Right renal pelvis (tissue), 4 donors: Measurements from ENCODE around the gene CCDC120. TPM values are rescaled to one million over a fixed set of nuclear protein-coding genes. Genes with fewer than 3 reads are reported as not detected.

Experiments
- DNase-seq, 4 donors: peaks; one replicate each; pipeline ENCODE4 v3.0.0-alpha.2; 2013; ENCODE audit warnings: low read depth in 4 of 4, low spot score in 3 of 4, missing footprints in 1 of 4
- polyA plus RNA-seq, 4 donors: library from polyadenylated mRNA; unstranded; fragments of 120-200 nt; gene quantifications; one replicate each; pipeline ENCODE4 v1.2.1, GENCODE V29; 2013; ENCODE audit not compliant: insufficient read length in 4 of 4

CCDC120 gene
- polyA plus RNA-seq, 4 donors = 10.2 to 12.7 (median 11.2) TPM

DNA sequence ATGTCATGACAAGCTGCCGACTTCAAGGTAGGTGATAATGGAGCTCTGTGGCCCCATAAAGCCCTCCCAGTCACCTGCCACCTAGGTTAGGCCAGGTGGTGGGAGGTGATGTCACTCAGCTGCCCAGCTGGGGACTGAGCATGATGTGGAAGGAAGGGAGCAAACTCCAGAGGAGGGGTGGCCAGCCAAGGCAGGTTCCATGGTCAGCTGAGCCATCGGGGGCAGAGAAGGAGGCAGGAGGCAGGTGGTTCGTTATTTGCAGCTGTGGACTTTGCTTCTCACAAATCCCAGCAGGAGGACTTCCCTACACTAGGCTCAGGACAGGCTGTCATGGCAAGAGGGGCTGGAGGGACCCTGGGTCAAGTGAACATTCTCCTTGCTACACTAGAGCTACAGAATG, 2.1 kb downstream of the CCDC120 start:
- no peak for DNase-seq

DNA sequence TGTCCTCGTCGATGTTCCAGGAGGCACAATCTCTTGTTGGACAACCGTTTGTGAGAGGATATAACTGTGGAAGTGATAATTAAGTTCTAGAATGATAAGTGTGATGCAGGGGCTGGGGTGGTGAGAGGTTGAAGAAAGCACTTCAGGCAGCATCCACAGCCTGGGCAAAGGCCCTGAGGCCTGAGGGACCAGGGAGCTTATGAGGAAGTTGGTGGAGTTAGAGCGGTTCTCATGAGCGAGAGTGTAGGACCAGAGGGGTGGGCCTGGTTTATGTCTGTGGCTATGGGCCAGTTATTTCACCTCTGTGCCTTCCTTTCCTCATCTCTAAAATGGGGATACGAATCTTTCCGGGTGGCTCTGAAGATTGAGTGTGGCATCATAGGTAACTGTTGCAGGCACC, 2.7 kb downstream of the CCDC120 start:
- DNase-seq = no peak

DNA sequence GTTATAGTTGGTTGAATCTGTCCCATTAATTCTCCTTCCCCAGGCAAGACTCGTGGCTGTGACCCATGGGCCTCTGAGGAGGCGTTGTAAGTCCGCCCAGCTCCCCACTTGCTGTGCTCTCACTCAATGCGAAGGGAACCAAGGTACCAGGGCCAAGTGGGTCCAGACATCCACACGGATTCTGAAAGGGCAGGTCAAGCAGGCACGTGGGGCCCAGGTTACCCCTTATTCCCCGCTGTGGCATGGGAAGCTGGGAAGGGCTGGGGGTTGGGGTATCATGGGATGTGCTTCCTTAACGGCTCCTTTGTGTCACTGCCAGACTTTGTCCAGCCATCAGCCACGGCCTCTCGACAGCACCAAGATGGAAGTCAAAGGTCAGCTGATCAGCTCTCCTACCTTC, 3.1 kb downstream of the CCDC120 start:
- DNase-seq = no peak

GRCh38 chrX:49063715-49064114, 4.9 kb downstream of the CCDC120 start:
- DNase-seq = no peak

- no peak for DNase-seq
Measured at GRCh38 chrX:49064303-49064702, 5.5 kb downstream of the CCDC120 start.

DNA sequence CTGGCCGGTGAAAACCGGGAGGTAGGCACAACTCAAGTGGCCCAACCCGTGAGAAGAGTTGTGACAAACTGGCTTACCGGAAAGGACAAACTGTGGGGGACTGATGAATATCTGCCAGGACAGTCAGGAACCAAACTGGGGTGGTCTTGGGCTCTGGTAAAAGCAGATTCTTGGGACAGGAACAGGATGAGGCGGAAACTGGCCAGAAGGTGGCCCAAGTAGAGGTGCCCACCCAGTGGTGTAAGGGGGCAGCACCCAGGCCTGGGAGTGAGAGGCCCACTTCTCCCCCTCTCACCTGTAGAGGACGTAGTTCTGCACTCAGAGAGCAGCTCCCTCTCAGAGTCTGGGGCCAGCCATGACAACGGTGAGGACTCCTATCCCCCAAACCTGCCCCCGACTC, 5.9 kb downstream of the CCDC120 start:
- DNase-seq = no peak

DNA sequence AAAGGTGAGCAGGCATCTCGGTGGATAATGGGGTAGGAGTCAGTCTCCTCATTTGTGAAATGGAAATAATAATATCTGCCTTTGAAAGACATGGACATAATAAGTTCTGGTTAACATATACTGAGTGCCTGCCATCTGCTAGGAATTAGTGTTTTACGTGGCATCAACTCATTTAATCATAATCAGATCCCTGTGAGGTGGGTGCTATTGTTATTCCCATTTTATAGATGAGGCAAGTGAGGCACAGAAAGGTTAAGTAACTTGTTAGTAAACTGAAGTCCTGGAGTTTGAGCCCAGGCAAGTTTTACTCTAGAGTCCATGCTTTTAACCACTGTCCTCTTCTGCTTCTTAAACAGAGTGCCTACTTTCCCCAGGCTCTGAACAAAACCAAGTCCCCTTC, 7.5 kb downstream of the CCDC120 start:
- DNase-seq = no peak

GRCh38 chrX:49066690-49067089, 7.9 kb downstream of the CCDC120 start:
- no peak for DNase-seq

DNA sequence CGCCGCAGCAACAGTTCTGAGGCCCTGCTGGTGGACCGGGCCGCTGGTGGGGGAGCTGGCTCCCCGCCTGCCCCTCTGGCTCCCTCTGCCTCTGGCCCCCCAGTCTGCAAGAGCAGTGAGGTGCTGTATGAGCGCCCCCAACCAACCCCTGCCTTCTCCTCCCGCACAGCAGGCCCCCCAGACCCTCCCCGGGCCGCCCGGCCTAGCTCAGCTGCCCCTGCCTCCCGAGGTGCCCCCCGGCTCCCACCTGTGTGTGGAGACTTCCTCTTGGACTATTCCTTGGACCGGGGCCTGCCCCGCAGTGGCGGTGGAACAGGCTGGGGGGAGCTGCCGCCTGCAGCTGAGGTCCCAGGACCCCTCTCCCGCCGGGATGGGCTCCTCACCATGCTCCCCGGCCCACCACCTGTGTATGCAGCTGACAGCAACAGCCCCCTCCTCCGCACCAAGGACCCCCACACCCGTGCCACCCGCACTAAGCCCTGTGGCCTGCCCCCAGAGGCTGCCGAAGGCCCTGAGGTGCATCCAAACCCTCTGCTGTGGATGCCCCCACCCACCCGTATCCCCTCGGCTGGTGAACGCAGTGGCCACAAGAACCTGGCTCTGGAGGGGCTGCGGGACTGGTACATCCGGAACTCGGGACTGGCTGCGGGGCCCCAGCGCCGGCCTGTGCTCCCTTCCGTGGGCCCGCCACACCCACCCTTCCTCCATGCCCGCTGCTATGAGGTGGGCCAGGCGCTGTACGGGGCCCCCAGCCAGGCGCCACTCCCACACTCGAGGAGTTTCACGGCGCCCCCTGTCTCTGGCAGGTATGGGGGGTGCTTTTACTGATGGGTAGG, 8.7 kb downstream of the CCDC120 start:
- DNase-seq = no peak

DNA sequence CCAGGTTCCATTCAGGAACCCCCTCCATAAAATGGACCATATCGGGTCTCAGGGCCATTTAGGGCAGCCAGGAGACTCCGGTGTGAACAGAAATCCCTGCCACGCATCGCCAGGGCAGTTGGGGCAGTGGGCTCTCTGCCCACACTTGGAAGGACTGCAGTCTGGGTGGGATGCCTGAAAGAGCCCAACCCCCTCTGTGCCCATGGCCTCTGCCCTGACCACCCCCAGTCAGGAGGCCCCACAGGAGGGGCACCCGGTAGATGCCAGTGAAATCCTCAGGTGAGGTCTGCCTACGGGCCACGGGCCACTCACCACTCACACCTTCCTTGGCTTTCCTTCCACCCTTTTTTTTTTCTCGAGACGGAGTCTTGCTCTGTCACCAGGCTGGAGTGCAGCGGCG, 10.2 kb downstream of the CCDC120 start:
- DNase-seq = no peak

DNA sequence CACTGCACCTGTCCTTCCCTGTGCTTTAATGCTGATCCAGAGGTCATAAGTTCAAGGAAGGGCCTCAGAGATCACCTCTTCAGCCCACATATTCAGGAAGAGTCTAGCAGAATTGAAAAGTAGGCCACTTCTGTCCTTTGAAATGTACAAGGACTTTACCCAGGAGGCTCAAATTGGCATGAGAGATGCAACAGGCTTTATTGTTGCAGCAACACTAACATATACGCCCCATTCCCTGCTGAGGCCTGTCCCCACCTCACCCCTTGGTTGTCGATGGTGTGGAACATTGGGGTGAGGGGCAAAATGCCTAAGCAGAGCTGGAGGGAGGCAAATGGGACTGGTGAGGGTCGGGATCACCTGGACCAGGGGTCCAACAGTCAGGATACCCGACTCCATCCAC, 12.2 kb downstream of the CCDC120 start:
- DNase-seq = no peak

- DNase-seq = peak in 1 of 4 donors; percentile 39
Measured at GRCh38 chrX:49071877-49072711, 13.3 kb downstream of the CCDC120 start.

DNA sequence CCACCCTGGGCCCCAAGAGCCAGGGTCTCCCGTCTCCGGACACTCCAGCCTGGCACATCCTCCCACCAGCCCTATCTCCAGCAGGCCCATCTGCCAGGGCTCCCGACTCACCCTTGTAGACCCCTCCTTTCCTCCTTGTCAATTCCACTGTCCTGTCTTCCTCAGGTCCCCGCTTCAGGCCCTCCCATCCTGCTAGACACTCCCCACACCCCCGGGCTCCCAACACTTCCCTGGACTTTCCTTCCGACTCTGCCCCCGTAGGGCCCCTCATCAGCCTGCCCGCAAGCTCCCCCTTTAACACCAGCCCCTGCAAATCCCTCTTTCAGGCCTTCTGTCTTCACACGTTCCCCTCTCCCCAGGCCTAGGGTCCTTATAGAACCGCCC, 13.9 kb downstream of the CCDC120 start:
- DNase-seq = no peak

- peak in 3 of 4 donors; percentile 67 to 86 (median 72) for DNase-seq
Measured at GRCh38 chrX:49073601-49074575, 15.1 kb downstream of the CCDC120 start, which contains the start of gene PRAF2. Gene PRAF2 (minus strand): TSS chrX:49074002. CDS start chrX:49073987, 15 bp downstream.

DNA sequence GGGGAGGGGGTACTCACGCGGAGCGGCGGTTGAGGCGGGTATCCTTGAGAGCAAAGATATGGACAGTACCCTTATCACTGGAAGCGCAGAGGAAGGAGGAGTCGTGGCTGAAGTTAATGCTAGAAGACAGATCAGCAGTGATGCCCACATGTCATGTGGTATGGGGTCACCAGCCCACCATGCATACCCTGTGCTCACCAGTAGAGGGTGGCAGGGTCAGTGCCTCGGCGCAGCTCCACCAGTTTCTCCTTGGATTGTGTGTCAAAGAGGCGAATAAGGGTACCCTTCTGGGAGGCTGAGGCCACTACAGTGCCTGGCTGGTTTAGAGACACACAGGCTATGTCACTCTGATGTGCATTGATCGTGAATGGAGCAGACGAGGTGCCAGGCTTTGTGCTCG, 16.5 kb downstream of the CCDC120 start:
- DNase-seq = no peak

DNA sequence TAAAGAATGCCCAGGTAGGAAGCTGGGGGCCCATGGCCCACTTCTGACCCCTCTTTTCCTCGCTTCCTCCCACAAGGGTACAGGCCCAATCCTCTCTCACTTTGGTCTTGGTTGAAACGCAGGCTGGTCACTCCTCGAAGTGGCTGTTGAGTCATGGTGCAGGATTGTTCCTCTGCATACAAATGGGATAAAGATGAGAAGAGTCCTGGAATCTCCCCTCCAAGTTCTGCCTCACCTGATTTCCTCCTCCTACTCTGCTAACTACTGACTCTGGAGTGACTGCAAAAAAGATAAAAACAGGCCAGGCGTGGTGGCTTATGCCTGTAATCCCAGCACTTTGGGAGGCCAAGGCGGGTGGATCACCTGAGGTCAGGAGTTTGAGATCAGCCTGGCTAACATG, 19.1 kb downstream of the CCDC120 start:
- DNase-seq = no peak

DNA sequence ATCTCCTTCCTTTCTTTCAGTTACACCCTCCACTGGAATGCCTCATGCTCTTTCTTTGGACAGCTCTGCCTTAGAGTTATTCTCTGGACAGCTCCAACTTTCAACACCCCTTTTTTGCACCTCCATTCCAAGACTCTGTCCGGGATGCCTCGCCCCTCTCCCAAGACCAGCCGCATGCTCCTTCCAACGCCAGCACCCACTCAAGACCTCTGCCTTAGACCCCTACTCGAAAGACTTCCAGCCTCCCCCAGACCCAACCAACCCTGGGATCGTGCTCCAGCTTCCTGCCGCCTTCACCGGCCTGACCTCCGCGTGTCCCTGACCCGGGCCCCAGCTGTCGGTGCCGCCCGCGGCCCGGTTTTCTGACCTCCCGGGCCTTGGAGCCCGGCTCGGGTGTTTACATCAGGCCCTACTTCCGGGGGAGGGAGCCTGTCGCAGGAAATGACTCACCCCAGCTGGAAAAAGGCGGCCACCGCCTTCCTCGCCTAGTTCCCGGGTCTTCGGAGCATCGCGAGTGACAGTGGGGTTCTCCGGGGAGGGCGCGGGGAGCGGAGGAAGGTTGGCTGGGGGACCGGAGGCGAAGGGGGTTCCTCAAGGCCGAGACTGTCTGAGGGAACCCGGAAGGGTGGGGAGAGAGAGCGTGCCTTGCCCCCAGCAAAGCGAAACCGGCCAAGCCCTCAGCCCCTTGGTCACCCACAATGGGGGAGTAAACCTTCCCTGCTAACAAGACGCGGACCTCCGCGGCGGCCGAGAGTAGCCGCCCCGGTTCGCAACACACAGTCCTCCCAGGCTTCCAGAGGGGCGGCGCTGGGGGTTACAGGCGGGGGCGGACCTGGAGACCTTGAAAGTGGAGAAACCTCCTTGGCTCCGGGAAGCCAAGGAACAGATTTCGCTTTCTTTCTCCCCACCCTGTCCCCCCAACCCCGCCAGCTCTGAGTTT, 21.0 kb downstream of the CCDC120 start, which contains the start of gene WDR45:
Gene WDR45, minus strand, starts transcription at position 399 of the 940 bp plus-strand sequence. CDS start 1,792 bp downstream, outside the sequence.
- DNase-seq = no peak

- no peak for DNase-seq
Measured at GRCh38 chrX:49082271-49082871, 23.6 kb downstream of the CCDC120 start.

- DNase-seq = no peak
Measured at GRCh38 chrX:49089553-49089952, 30.8 kb downstream of the CCDC120 start.
